Kidney capillary endothelial cell (primary cell): ENCODE measurements around the gene CELSR1.

Experiments used
- DNase-seq: peaks from one replicate; pipeline ENCODE4 v3.0.0-alpha.2; 2018; ENCODE audit warnings: low spot score

Gene CELSR1

GRCh38 chr22:46537225-46537945 lies at the start of gene CELSR1:
Gene CELSR1, minus strand, starts transcription at chr22:46537620. Its CDS starts 450 bp downstream, at chr22:46537170.
- DNase-seq: no peak

- no peak for DNase-seq
Observed at GRCh38 chr22:46587061-46587460, 49.6 kb upstream of the CELSR1 start.

GRCh38 chr22:46586531-46587011 lies 49.2 kb upstream of the CELSR1 start:
- DNase-seq: no peak

- DNase-seq: no peak
Observed at GRCh38 chr22:46586123-46586519, 48.7 kb upstream of the CELSR1 start.

- no peak for DNase-seq
Observed at GRCh38 chr22:46585340-46586122, 48.1 kb upstream of the CELSR1 start.

DNA sequence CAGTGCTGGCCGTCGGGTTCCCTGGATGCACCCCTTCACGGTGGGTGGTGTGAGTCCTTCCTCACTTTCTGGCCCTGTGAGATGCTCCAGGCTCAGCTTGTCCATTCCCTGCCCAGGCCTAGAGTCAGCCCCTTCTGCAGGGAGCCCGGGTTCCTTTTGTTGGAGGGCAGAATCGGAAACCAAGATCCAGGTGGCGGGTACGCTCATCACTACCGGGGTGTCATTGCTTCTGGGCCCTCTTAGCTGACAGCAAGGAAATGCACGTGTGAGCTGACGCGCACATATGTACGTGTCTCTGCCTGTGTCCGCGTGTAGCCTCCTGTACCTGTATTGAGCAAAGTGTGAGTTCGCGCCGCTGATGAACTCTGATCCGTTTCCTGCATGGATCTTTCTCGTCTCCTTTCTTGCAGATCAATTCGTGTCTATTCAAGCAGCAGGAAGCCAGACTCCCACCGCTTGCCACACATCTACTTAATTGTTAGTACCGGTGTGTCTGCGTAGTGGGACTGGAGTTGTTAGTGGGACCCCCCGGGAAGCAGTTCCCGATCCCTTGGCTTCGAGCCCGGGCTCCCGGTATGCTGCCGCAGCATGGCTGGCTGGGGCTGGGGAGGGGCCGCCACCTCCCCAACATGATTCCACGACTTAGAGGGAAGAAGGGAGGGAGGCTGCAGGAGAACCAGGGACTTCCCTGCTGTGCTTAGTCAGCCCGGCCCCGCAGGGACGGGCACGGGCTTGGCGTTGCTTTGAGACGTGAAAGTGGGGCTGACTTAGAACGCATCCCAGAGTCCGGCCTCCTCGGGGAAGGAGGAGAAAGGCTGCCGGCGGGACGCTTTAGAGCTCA lies 46.9 kb upstream of the CELSR1 start:
- no peak for DNase-seq

DNA sequence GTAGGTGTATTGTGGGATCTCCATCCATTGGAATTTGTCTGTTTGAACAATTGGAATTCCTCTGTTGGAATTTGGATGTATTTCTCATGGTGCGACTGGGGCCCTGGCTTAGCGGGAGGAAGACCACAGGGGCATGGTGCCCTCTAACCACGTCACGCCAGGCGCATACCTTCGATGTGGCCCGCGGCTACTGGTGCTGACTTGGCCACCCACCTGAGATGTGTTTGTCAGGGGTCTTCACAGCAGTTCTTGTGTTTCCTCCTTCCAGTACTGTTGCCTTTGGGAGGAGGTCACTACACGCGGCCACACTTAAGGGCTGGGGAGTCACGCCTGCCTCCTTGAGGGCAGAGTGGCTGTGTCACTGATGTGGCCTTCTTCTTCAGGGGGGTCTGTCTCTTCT lies 46.2 kb upstream of the CELSR1 start:
- no peak for DNase-seq

DNA sequence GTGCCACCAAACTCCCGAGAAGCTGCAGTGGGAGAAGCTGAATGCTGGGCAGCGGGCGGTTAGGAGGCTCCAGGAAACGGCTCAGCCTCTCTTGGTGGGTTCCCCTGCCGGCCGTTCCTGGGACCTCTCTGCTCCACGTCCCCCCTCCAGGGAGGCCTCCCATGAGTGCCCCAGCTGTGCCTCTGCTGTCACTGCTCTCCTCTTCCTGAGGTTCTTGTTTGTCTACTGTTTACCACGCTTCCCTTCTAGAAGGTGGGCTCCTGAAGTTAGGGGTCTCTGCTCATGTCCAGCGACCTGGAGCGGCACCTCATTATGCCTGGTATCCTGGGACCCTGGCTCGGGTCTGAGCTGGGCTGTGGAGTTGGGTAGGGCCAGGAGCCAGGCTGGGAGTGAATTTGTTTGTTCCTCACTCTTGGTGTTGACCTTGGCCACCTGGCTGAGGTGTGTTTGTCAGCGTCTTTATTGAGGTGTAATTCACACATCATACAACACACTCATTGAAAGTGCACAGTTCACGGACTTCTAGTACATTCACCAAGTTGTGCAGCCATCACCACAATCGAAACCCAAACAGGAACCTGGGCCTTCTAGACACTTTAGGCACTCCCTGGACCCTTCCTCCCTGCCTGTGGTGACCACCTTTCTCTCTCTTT lies 45.0 kb upstream of the CELSR1 start:
- no peak for DNase-seq

DNA sequence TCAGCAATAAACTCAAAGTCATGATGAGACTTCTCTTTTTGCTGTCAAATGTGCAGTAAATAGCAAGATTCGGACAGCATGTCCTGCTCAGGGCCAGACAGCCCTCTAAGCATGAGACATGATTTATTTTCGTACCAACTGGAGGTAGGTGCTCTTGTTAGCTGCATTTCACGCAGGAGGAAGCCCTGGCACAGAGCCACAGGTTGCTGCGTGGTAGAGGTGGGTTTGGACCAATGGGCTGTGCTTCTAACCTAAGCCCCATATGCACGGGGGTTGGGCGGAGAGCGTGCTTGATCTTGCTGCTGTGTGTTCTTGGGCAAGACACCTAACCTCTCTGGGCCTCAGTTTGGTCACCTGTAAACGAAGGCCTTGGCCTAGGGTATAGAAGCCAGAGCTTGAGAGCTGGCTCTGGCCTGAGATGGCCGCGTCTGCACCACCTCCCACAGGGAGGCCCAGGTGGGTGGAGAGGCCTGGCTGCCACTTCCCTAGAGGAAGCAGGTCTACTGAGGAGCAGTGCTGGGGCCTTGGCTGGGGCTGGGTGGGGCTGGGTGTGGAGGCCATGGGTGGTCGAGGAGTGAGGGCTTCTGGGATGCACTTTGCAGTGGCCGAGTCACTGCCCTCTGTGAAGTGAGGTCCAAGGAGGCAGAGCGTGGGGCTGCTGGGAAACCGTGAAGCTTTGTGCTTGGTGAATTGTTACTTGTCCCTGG lies 44.3 kb upstream of the CELSR1 start:
- DNase-seq: no peak

DNA sequence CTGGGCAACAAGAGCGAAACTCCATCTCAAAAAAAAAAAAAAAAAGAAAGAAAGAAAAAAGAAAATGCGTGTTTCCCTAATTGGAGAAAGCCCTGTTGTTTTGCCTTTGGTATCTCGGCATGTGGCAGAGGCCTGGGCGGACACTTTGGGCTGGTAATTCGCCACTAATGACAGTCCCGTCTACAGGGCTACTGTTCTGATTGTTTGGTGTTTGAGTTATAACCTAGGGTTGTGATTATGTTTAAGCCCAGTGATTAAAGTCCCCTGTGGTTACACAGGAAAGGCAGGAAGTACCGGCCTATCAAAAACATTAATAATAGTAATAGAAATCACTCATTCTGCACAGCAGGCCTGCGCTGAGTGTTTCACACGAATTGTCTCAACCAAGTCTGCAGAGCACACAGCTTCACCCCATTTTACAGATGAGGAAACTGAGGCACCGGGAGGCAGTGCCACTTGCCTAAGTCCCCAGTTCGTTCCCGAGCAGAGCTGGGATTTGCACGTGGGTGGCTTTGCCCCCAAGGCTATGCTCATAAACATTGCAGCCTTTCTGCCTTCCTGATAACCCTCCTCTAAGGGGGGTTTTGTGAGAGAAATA lies 43.6 kb upstream of the CELSR1 start:
- no peak for DNase-seq

DNA sequence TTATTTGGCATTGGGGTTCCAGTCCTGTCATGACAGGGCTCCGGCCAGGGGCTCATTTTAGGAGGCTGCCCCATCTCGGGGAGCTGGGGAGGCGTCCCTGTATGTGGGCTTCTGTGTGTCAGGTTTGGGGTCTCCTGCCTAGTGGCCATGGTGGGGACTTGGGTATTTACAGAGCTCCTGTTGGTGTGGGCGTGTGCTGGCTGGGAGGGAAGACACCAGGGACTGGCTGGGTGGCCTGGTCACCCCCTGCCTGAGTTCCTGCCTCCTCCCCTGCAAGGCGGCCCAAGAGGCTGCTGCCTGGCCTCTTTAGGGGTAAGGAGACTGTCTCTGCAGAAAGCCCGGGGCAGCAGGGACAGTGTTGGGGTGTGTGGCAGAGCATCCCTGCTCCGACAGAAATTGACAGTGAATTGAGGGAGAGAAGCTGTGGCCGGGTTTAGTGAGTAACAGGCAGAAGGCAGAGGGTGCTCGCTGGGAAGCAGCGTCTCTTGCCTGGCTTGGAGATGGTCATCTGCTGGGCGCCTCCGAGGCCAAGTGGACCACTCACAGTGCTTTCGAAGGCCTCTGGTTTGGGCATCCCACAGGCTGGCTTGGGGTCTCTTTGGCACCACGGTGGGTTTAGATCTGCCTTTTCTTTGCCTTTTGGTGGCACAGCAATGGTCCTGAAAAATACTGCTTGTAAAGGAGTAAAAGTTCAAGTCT lies 42.5 kb upstream of the CELSR1 start:
- DNase-seq: no peak

DNA sequence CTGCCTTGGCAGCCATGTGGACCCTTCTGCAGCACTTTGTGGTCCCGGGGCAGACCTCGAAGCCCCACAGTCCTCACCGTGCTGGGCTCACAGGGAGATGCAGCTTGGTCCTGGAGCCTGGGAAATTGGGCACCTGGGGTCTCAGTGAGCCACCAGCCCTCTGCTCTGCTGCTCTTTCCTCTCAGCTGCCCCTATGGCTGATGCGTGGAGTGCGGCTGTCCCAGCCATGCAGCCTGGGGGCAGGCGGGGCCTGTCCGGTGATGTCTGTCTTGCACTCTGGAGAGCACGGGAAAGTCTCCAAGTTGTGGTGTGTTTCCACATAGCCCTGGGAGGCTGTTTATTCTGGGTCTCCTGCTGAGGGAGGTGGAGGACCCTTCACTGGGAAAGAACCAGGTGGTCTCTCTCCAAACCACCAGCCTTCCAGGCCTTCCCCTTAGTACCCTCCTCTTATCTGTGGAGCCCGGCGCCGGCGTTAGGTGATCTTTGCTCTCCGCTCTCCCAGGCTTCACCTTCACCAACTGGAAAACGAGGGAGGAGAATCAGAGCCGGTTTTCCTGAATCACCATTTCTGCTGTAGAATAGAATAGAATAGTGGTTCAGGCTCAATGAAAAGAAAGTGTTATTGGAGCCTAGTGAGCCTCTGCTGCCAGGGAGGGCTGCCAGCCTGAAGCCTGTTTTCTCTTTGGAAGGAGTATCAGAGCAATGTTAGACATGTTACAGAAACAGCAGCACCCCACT lies 41.6 kb upstream of the CELSR1 start:
- DNase-seq: no peak

- DNase-seq: no peak
Observed at GRCh38 chr22:46578251-46578823, 40.9 kb upstream of the CELSR1 start.

GRCh38 chr22:46577368-46578249 lies 40.2 kb upstream of the CELSR1 start:
- DNase-seq: no peak

GRCh38 chr22:46576556-46577367 lies 39.3 kb upstream of the CELSR1 start:
- DNase-seq: no peak

DNA sequence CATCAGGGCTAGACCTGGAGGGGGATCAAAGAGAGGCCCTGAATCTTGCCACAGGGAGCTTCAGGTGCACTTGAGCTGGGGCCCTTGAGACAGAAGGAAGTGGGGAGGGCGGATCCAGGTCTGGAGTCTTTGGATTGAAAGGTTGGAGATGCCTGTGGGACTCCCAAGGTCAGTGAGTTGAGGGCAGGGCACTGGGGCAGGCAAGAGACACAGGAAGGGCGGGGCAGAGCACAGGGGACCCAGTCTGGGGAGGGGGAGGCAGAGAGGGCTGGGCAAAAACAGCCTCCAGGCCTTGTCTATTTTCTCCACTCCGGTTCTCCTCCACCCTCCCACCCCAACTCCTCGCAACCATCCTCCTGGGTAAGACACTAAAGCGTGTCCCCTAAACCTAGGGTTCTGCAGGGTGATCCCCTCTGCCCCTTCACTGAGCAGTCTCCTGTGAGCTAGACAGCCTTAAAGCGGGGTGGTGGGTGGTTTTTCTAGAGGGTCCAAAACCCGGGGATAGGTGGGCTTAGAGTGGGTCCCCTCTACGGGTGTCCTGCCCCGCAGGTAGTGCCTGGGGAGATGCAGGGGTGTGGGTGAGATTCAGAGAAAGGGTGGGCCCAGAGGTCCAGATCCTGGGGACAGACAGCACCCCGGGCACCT lies 38.6 kb upstream of the CELSR1 start:
- no peak for DNase-seq
